Coronary artery (tissue), 2 donors: ENCODE data around the gene BRD7.
A peak's percentile ranks its signal among the peaks of the same experiment; 100 is the strongest.

Experiments used
- DNase-seq: peaks from one replicate; pipeline ENCODE4 v3.0.0-alpha.2; 2017; ENCODE audit warnings: low spot score
- H3K27ac ChIP-seq, 2 donors: fragments of 200-600 bp; sonication (generic); one replicate each; pipeline ENCODE4 v1.5.1; 2016 to 2019
- H3K4me3 ChIP-seq: fragments of 200-600 bp; sonication (generic); 2 replicates; pipeline ENCODE4 v1.5.1; 2016; ENCODE audit warnings: mild to moderate bottlenecking, moderate library complexity
- CTCF ChIP-seq: fragments of 200-600 bp; sonication (generic); IDR thresholded peaks from one replicate; pipeline ENCODE4 v1.5.1; 2019; ENCODE audit warnings: antibody characterized with exemption

BRD7 gene

DNA sequence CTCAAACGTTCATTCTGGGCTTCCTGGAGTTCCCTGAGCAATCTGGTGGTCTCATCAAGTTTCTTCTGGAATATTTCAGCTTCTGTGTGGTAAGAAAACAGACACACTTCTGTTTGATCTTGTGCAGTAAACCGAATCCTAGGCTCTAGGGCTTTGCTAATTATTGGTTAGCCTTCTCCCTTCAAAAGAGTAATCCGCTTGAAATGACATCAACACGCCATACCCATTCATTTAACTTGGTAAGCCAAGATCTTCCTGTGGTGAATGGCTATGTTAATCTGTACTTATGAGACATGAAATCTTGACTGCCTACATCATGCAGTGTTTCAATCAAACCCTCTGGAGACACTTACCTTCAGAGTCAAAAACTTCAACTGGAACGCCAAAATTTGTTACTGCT, 48.5 kb downstream of the BRD7 start:
- TF ChIP-seq CTCF = no peak
- no peak overlapping the region for H3K27ac ChIP-seq
- no peak for DNase-seq
- H3K4me3 ChIP-seq = no peak overlapping the region

GRCh38 chr16:50318796-50319578, 49.8 kb downstream of the BRD7 start:
- TF ChIP-seq CTCF = no peak
- no peak overlapping the region for H3K27ac ChIP-seq
- DNase-seq = no peak
- no peak overlapping the region for H3K4me3 ChIP-seq

DNA sequence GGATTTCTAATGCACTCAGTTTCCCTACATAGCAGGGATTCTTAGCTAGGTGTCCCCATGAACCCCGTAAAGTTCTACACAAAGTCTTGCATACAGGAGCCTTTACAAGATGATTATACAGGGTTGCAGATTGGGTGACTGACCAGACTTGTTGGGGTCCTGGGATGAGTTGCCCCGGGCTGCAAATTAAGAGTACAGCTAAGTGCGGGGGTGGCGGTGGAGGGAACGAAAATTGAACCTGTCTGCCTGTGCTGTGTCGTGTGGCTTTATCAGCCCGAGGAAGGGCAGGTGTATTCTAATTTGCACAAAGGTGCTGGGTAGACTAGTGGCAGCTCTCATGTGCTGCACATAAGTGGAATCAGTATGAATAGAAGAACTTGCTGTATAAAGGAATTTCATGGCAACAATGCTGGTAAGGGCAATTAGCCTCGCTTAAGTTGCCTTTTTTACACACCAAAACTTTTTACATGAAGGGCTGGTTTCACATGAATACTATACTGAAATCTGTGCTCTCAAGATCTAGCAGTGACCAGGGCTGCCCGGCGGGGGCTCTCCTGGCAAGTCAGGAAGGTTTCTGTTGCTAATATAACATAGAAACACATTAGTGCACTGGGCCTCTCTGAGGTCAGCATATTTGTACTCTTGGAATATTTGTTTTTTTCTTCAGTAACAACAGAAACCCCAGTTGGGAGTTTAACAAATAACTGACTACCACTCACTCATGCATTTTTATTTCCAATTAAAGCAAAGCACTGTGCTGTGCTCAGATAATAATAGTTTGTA, 51.7 kb downstream of the BRD7 start:
- Histone ChIP-seq H3K4me3 (no peak overlapping the region), H3K27ac (no peak overlapping the region)
- no peak for TF ChIP-seq CTCF
- DNase-seq = no peak

GRCh38 chr16:50316102-50316847, 52.5 kb downstream of the BRD7 start:
- no peak for DNase-seq
- no peak for TF ChIP-seq CTCF
- no peak overlapping the region for H3K4me3 ChIP-seq
- peak overlapping the region in 1 of 2 donors; percentile 34 for H3K27ac ChIP-seq

DNA sequence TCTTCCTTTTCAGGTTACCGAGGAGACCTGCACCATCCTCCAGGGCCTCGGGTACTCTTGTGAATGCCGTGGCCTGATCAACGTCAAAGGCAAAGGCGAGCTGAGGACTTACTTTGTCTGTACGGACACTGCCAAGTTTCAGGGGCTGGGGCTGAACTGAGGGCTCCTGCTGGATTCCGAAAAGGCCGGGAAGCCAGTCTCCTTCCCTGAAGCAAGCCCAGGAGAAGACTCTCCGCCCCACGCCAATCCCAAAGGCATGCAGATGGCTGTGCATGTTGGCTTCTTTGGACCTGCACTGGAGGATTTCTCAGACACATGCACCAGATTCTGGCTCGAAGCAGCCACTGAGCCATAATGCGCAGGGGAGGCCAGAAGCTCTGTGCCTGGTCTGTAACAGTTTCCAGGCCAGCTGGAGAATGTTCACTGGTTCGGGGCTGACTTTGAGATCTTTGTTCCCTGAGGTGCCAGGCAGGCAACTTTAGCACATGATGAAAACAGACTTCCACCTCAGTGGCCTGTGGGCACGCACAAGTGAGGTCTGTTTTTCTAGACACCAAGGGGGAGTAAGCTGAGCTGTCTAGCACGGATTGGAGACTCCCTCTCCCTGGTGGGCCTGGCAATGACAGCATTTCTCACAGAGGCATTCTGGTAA, 53.3 kb downstream of the BRD7 start:
- TF ChIP-seq CTCF = no peak
- Histone ChIP-seq H3K4me3 (no peak overlapping the region), H3K27ac (peak overlapping the region in 1 of 2 donors; percentile 34)
- peak; percentile 70 for DNase-seq

- H3K4me3 ChIP-seq = no peak overlapping the region
- no peak for TF ChIP-seq CTCF
- H3K27ac ChIP-seq = peak overlapping the region in 1 of 2 donors; percentile 34
- DNase-seq = no peak
Observed at GRCh38 chr16:50314665-50315064, 54.1 kb downstream of the BRD7 start.
